Stimulated activated CD4-positive, alpha-beta T cell treated with anti-CD3 and anti-CD28 coated beads, Interleukin-15, amount 100 ng/mL, for 1 hour (primary cell): ENCODE data around the gene SCN1B.
"Not testable (repeated sequence)": the region's sequence is repeated elsewhere in the genome, so short reads cannot be mapped to it uniquely, and the experiment has no call there.

Experiments
- DNase-seq, 2 donors: peaks; one replicate each; pipeline ENCODE4 v3.0.0-alpha.2; 2020; ENCODE audit warnings: low read depth in 1 of 2, low spot score in 1 of 2

SCN1B gene

DNA sequence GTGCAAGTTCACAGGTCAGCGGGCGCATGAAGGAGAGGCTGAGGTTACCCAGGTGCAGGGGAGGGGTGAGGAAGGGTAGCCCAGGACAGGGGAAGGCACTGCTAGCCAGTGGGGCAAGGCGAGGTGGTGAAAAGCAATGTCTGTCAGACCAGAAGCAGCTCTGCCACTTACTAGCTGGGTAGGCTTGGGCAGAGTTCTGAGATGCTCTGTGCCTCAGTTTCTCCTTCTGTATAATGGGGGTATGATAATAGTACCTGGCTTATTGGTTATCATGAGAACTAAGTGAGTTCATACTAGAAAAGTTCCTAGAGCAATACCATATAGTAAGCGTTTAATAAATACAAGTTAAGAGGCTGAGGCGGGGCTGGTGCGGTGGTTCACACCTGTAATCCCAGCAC lies 14.3 kb upstream of the SCN1B start:
- no peak for DNase-seq

DNA sequence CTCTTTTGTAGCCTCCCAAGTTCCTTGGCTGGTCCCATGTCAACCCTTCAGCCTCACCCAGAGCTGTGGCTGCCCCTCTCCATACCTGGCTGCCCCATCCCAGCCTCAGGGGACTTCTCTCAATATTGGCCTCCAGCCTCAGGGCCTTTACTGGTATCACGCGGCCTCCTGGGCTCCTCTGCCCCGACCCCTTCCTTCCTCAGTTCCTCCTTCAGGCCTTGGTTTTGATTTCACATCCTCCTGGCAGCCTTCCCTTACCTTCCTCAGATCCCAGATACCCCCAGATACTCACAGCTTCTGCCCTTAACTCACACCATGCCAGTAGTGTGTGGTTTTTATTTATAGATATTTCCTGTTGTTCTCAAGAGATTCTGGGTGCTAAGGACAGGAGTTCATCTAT lies 12.8 kb upstream of the SCN1B start:
- no peak for DNase-seq

DNA sequence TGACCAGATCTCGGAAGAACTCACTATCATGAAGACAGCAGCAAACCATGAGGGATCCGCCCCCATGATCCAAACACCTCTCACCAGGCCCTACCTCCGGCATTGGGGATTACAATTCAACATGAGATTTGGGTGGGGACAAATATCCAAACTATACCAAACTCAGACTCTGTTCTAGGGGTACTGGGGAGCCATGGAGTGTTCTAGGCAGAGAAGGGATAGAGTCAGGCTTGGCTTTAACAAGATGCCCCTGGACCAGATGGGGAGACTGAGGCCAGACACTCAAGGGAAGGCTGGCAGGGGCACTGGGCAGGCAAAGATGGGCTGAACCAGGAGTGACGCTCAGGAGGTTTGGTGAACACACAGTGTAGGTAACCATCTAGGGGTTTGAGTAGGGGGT lies 11.9 kb upstream of the SCN1B start:
- DNase-seq, result no peak

DNA sequence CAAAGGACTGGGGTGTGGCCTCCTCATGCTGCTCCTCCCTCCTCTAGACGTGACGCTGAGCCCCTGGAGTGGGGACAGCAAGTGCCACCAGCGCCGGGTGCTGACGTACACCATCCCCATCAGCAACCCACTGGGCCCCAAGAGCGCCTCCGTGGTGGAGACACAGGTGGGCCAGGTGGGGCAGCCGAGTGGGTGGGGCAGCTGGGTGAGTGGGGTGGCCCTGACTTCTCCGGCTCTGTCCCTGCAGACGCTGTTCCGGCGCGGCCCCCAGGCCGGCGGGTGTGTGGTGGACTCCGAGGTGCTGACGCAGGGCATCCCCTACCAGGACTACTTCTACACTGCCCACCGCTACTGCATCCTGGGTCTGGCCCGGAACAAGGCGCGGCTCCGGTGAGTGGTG lies 11.1 kb upstream of the SCN1B start:
- DNase-seq, result no peak

DNA sequence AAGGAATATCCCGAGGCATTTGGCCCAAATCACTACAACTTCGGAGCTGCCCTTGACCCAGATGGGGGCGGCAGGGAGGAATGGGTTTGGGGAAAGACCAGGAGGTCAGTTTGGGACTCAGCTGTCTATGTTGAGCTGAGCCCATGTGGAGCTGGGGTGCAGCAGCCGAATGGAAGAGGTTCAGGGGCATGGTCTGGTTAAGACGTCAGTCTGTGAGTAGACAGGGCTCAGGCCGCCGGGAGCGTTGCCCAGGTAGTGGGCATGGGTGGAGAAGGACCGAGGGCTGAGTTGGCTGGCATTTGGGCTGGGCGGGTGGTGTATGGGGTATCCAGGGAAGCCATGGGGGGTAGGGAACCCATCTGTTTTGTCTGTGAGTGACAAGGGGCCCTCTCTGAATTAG lies 9.3 kb upstream of the SCN1B start:
- DNase-seq, result no peak

DNA sequence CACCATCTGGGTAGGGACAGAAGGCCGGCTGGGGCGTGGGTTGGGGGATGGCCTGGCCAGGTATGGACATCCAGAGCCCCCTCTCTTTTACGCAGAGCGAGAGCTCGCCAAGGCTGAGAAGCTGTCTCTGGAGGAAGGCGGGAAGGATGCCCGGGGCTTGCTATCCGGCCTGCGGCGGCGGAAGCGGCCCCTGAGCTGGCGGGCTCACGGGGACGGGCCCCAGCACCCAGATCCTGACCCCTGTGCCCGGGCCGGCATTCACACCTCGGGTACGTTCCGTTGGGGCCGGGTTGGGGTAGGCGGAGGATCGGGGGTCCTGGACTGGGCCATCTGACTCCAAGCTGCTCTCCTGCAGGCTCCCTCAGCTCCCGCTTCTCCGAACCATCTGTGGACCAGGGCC lies 8.7 kb upstream of the SCN1B start:
- no peak for DNase-seq

DNA sequence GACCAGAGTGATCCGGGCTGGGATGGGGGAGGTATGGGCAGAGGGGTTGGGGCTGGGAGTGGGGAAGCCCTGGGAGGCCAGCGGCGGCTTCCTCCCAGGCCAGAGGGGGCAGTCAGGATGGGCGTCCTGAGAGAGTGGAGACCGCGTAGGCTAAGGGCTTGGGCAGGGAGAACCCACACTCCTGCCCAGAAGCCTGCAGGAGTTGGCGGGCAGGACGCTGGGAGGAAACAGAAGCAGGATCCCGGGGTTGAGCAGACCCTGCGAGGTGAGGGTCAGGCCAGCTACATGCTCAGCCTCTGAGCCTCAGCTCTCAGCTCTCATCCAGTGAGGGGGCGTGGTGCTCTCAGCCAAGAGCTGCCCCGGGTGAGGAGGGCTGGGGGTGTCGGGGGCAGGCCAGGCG lies 7.8 kb upstream of the SCN1B start:
- no peak for DNase-seq

DNA sequence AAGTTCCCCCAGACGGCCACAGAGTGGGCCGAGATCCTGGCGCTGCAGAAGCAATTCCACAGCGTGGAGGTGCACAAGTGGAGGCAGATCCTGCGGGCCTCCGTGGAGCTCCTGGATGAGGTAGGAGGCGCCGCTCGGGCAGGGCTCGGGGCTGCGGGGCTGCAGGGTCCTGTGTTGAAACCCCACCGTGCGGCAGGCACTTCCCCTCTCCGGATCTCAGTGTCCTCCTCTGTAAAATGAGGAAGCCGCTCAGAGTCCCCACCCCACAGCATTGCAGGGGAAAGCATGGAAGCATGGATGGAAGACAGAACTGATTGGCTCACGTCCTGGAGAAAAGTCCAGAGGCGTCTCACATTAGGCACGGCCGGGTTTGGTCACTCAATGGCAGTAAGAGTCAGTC lies 6.8 kb upstream of the SCN1B start:
- no peak for DNase-seq

DNA sequence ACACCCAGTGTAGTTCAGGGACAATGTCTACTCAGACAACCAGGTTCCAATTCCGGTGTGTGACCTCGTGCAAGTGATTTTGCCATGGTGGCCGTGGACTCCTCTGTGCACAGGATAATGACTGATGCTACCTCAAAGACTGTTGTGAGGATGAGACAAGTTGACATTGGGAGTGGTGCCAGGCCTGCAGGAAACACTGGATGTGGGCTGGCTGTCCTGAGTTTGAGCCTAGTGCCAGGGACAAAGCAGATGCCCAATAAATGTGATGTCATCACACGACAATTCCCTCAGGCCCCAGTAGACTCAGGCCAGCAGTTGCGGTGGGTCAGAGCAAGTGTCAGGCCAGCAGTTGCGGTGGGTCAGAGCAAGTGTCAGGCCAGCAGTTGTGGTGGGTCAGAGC lies 6.2 kb upstream of the SCN1B start:
- DNase-seq, result no peak

DNA sequence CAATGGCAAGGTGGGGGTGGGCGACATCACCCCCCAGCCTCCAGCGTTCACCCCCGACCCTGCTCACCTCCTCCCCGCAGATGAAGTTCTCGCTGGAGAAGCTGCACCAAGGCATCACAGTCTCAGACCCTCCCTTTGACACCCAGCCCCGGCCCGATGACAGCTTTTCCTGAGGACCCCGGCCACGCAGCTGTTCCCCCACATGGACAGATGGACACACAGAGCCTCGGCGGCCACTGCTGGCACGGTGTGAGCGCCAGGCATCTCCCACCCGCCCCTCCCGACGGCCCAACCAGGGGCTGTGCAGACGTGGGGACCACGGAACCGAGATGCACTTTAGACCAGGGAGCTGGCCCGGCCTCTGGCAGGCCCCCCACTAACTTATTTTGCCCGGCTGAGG lies 4.3 kb upstream of the SCN1B start:
- DNase-seq, result no peak

DNA sequence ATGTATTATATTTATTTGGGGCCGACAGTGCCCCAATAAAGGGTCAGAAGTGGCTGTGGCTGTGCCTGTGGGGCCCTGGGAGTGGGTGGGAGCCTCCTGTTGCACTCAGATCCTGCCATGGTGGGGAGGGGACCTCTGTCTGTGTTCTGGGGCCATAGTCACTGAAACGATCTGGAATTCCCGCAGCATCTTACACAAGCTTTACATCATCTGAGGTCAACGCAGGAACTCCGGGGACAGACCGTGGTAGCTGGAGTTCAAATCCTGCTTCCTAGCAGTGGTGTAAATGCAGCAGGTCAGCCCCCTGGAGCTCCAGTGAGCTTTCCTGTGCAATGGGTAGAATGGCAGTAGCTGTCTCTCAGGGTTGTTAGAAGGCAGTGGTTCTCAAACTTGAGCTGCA lies 3.9 kb upstream of the SCN1B start:
- DNase-seq, result no peak

DNA sequence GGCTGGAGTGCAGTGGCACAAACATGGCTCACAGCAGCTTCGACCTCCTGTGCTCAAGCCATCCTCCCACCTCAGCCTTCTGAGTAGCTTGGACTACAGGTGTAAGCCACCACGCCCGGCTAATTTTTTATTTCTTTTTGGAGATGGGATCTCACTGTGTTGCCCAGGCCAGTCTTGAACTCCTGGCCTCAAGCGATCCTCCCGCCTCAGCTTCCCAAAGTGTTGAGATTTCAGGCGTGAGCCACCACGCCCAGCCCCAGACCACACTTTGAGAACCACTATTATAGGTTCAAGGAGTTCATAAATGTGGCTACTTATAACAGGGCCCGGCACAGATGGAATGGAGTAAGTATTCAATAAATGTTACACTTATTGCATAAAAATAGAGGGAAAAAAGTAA lies 3.3 kb upstream of the SCN1B start:
- no peak for DNase-seq

DNA sequence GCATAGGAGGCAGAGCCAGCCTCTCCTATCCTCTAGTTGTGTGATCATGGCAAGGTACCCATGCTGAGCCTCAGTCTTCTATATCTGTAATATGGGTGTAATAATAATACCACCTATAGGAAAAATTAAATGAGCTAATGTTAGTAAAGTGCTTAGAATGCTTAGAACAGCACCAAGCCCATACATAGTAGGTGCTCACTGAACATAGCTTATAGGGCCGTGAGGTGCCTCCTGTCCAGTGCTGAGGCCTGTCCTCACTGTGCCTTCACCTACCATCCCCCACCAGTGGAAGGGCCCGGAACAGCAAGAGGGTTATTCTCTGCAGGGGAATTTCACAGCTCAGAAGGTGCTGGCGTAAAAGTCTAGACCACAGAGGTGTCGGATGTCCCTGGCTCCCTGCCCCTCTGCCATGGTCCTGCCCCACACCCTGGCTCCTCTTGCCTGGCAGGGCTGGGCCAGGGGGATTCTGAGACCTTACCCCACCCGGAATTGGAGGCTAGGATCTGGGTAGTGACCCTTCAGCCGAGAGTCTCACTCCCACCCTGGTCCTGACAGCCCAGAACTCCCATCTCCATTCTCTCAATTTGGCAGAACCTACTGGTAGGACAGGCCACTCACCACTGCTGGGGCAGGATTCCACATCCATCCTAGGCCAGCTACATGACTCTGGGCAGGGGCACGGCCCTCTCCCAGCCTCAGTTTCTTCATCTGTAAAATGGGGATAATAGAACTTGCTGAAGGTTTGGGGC lies 2.2 kb upstream of the SCN1B start:
- no peak for DNase-seq

DNA sequence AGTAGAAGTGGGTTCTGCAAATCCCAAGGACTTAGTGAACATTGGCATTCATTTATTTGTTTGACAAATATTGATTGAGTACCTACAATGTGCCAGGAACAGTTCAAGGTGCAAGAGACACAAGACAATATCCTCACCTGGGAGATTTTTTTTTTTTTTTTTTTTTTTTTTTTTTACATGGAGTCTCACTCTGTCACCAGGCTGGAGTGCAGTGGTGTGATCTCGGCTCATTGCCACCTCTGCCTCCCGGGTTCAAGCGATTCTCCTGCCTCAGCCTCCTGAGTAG lies 1.7 kb upstream of the SCN1B start:
- DNase-seq, result not testable (repeated sequence)

DNA sequence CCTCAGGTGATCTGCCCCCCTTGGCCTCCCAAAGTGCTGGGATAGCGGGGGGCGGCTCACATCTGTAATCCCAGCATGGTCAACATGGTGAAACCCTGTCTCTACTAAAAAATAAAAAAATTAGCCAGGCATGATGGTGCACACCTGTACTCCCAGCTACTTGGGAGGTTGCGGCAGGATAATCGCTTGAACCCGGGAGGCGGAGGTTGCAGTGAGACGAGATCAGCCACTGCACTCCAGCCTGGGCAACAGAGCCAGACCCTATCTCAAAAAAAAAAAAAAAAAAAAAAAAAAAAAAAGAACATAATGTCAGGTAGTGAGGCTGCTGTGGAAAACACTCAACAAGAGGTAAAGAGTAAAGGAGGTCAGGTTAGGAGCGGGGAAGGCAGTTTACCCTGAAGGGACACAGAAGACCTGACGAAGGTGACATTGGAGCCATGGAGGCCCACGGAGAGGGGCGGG lies 964 bp upstream of the SCN1B start:
- not testable (repeated sequence) for DNase-seq

DNA sequence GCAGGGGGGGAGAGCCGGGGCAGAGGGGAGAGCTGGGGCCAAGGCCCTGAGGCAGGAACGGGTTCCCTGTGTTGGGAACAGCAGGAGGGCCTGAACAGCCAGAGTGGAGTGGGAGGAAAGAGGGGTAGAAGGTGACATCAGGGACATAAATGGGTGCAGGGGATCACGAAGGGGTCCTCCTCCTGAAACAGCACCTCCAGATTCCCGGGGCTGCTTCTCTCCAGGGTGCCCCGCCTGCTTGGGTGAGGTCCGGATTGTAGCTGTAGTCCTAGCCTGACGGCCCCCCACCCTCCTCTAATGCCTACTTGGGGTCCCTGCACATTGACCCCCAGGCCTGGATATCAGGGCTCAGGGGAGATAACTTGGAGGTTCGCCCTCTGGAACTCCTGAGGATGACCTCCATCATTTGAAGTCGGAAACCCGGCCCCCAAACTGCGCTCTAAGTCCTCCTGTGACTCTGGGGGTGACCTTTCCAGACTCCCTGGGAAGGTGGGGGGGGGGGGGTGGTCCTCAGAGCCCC lies 473 bp upstream of the SCN1B start:
- no peak for DNase-seq

DNA sequence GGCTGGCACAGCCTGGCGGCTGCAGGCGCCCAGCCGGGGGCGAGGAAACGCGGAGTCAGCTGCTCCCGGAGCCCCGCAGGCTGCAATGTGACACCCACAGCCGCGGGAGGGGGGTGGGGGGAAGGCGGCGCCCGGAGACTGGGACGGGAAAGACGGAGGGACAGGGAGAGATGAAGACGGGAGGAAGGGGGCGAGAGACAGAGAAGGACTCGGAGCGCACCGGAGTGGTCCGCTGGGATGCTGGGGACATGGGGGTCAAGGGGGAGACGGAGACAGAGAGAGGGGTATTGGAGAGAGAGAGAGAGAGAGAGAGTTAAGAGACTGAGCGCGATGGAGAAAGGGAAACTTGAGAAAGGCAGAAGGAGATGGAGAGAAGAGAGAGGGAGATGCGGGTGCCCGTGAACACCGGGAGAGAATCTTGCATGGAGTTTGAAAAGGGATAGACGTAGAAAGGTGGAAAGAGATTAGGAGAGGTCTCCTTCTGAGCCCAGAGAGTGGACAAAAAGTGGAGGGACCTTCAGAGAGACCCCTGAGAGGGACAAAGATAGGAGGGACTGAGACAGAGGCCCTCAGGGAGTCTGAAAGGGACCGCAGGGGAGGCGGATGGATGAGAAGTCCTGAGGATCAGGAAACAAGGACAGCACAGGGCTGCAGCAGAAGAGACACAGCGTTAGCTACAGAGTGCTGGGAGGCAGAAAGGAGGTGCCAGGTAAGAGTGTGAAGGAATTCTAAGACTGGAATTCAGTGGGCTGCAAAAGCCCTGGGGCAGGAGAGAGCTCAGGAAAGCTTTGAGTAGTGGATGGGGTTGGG lies 1.0 kb downstream of the SCN1B start:
- DNase-seq, result no peak

DNA sequence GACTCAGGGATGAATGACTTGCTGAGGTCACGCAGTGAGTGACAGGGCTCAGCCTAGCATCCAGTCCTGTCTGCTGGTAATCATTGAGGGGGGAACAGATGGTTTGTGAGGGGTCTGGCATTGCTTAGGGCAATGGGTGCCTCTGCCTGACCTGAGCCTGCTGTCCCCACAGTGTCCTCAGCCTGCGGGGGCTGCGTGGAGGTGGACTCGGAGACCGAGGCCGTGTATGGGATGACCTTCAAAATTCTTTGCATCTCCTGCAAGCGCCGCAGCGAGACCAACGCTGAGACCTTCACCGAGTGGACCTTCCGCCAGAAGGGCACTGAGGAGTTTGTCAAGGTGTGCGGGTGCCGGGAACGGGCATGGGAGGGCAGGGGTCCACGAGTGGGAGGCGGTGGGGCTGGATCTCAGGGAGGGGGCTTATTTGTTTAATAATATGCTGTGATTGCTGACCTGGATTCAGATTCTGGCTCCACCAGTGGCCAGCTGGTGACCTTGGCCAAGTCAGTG lies 2.1 kb downstream of the SCN1B start:
- DNase-seq, result no peak

DNA sequence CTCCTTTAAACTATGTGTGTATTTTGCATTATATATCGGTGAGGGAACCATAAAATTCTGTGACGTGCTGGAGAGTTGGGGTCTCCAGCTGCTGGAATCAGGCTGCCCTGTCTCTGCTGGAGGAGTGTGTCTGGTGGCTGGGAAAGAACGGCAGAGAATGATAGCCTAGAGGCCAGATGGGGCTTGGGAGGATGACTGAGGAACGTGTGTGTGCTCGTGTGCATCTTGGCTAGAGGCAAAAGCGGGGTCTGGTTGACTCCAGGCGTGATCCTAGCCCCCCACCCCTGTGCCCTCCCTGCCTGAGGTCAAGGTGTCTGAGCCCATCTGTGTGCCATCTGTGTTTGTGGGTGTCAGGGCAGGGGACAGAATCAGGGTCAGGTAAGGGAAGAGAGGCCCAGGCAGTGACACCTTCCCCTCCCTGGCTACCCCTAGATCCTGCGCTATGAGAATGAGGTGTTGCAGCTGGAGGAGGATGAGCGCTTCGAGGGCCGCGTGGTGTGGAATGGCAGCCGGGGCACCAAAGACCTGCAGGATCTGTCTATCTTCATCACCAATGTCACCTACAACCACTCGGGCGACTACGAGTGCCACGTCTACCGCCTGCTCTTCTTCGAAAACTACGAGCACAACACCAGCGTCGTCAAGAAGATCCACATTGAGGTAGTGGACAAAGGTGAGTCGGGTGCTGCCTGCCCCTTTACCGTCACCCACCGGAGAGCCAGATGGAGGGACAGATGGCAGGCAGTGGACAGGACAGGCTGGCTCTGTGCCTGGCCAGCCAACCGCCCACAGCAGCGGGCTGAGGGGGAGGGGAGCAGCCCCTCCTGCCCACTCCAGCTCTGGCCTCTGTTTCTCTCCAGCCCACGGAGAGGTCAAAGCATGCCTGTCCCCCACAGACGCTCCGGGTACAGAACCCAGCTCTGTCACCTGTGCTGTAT lies 3.1 kb downstream of the SCN1B start:
- DNase-seq, result no peak

DNA sequence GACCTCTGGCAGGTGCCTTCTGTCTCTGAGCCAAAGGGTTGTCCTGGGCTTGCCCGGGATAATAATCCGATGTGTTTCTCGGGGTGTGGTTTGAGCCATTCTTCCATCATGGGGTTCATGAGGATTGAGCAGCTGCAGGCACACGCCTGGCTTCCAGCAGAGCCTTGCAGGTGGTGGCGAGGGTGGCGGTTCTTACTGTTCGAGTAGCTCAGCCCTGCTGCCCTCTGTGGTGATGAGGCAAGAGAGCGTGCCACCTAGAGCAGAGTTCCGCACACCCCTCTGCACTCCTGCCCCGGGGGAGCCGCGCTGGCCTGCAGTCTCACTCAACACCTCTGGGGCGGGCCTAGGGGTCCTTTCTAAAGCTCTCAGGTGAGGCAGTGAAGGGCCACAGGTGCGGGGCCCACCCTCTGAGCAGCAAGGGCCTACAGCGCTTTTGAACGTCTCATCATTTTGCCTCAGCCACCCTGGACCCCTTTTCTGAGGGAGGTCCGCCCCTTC lies 3.8 kb downstream of the SCN1B start:
- DNase-seq, result no peak
